OCI-LY3 (cell line): ENCODE data around the gene MICALL2.

ENCODE experiments used
- H2AFZ ChIP-seq: fragments of 200-600, 300-600 bp; shearing (Covaris generic); 2 replicates; pipeline ENCODE4 v1.6.0; 2014; ENCODE audit warnings: antibody characterized with exemption, low read depth, low read length
- H3K27ac ChIP-seq: fragments of 200-600, 300-600 bp; sonication (generic); 2 replicates; pipeline ENCODE4 v1.5.1; 2014; ENCODE audit warnings: mild to moderate bottlenecking, low read length, moderate library complexity, mixed read lengths
- H3K27me3 ChIP-seq: fragments of 200-600, 300-600 bp; sonication (generic); 2 replicates; pipeline ENCODE4 v1.6.1; 2014; ENCODE audit warnings: low read depth, low read length, mixed read lengths
- H3K36me3 ChIP-seq: fragments of 200-600, 300-600 bp; sonication (generic); replicated peaks from 2 replicates; pipeline ENCODE3; 2014; ENCODE audit warnings: low read depth, low read length, mixed read lengths
- H3K4me1 ChIP-seq: fragments of 300-600, 200-600 bp; sonication (generic); 2 replicates; pipeline ENCODE4 v1.6.1; 2014; ENCODE audit warnings: low read length, mixed read lengths
- H3K4me2 ChIP-seq: fragments of 200-600, 300-600 bp; sonication (generic); 2 replicates; pipeline ENCODE4 v1.6.1; 2014; ENCODE audit warnings: low read length, mixed read lengths
- H3K4me3 ChIP-seq: fragments of 300-600, 200-600 bp; sonication (generic); 2 replicates; pipeline ENCODE4 v1.5.1; 2014; ENCODE audit warnings: antibody characterized with exemption, mild to moderate bottlenecking, low read length, moderate library complexity
- H3K79me2 ChIP-seq: fragments of 300-600, 200-600 bp; shearing (Covaris generic); 2 replicates; pipeline ENCODE4 v1.6.1; 2014; ENCODE audit warnings: mild to moderate bottlenecking, low read length, mixed read lengths
- H3K9ac ChIP-seq: fragments of 300-600, 200-600 bp; shearing (Covaris generic); 2 replicates; pipeline ENCODE4 v1.6.0; 2014; ENCODE audit warnings: mild to moderate bottlenecking, low read length, moderate library complexity
- H3K9me3 ChIP-seq: fragments of 200-600, 300-600 bp; shearing (Covaris generic); 2 replicates; pipeline ENCODE4 v1.6.1; 2014; ENCODE audit warnings: low read length, mixed read lengths; ENCODE audit not compliant: insufficient read depth
- H4K20me1 ChIP-seq: fragments of 200-600, 300-600 bp; sonication (generic); 2 replicates; pipeline ENCODE4 v1.6.1; 2016; ENCODE audit warnings: low read length, mixed read lengths; ENCODE audit not compliant: insufficient read depth
- CTCF ChIP-seq: fragments of 200-600, 300-600 bp; sonication (generic); IDR thresholded peaks from 2 replicates; pipeline ENCODE4 v1.5.1; 2014; ENCODE audit warnings: antibody characterized with exemption, low read length, low read depth
- EZH2phosphoT487 ChIP-seq: fragments of 200-600 bp; shearing (Covaris generic); IDR thresholded peaks from 2 replicates; pipeline ENCODE4 v1.6.1; 2018; ENCODE audit warnings: antibody characterized with exemption, mixed run types, low read depth

MICALL2 gene

GRCh38 chr7:1498370-1499305 is 39.4 kb upstream of the MICALL2 start:
- H4K20me1 ChIP-seq, result no peaks in the 10 kb centered on the region
- no peak overlapping the region for H3K27ac ChIP-seq
- H3K79me2 ChIP-seq, result peaks cover 23% of the 10 kb centered on the region
- no peak overlapping the region for H3K4me2 ChIP-seq
- H3K36me3 ChIP-seq, result no peaks in the 10 kb centered on the region
- no peak overlapping the region for H2AFZ ChIP-seq
- TF ChIP-seq CTCF, result no peak
- TF ChIP-seq EZH2phosphoT487, result no peak
- H3K27me3 ChIP-seq, result no peaks in the 10 kb centered on the region
- no peaks in the 10 kb centered on the region for H3K9me3 ChIP-seq
- H3K4me3 ChIP-seq, result no peak overlapping the region
- H3K9ac ChIP-seq, result no peak overlapping the region
- H3K4me1 ChIP-seq, result no peaks in the 10 kb centered on the region

- H4K20me1 ChIP-seq, result no peaks in the 10 kb centered on the region
- no peaks in the 10 kb centered on the region for H3K27me3 ChIP-seq
- H3K79me2 ChIP-seq, result peaks cover 10% of the 10 kb centered on the region
- no peak overlapping the region for H3K4me3 ChIP-seq
- no peak for TF ChIP-seq EZH2phosphoT487
- TF ChIP-seq CTCF, result no peak
- no peak overlapping the region for H3K9ac ChIP-seq
- H3K36me3 ChIP-seq, result no peaks in the 10 kb centered on the region
- no peak overlapping the region for H2AFZ ChIP-seq
- H3K4me1 ChIP-seq, result no peaks in the 10 kb centered on the region
- H3K9me3 ChIP-seq, result no peaks in the 10 kb centered on the region
- H3K4me2 ChIP-seq, result no peak overlapping the region
- H3K27ac ChIP-seq, result no peak overlapping the region
Observed at GRCh38 chr7:1497293-1497927, 38.1 kb upstream of the MICALL2 start.

- no peak for TF ChIP-seq EZH2phosphoT487
- no peak for TF ChIP-seq CTCF
- H3K79me2 ChIP-seq, result peaks cover 4% of the 10 kb centered on the region; the same call in 1 of the 2 replicates
- H3K9ac ChIP-seq, result no peak overlapping the region
- no peaks in the 10 kb centered on the region for H3K27me3 ChIP-seq
- H3K4me1 ChIP-seq, result no peaks in the 10 kb centered on the region
- no peak overlapping the region for H3K27ac ChIP-seq
- H3K36me3 ChIP-seq, result no peaks in the 10 kb centered on the region
- no peak overlapping the region for H3K4me2 ChIP-seq
- H2AFZ ChIP-seq, result no peak overlapping the region
- no peaks in the 10 kb centered on the region for H4K20me1 ChIP-seq
- H3K4me3 ChIP-seq, result no peak overlapping the region
- no peaks in the 10 kb centered on the region for H3K9me3 ChIP-seq
Observed at GRCh38 chr7:1496531-1497292, 37.4 kb upstream of the MICALL2 start.
